Embryonic facial prominence (tissue), 1 donor: ENCODE data around the gene OR8G5.
"Not testable (repeated sequence)": the region's sequence is repeated elsewhere in the genome, so short reads cannot be mapped to it uniquely, and the experiment has no call there.

Source experiments
- DNase-seq: peaks from one replicate; pipeline ENCODE4 v3.0.0-alpha.2; 2016; ENCODE audit errors: extremely low spot score

Gene OR8G5, protein sequence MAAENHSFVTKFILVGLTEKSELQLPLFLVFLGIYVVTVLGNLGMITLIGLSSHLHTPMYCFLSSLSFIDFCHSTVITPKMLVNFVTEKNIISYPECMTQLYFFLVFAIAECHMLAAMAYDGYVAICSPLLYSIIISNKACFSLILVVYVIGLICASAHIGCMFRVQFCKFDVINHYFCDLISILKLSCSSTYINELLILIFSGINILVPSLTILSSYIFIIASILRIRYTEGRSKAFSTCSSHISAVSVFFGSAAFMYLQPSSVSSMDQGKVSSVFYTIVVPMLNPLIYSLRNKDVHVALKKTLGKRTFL

DNA sequence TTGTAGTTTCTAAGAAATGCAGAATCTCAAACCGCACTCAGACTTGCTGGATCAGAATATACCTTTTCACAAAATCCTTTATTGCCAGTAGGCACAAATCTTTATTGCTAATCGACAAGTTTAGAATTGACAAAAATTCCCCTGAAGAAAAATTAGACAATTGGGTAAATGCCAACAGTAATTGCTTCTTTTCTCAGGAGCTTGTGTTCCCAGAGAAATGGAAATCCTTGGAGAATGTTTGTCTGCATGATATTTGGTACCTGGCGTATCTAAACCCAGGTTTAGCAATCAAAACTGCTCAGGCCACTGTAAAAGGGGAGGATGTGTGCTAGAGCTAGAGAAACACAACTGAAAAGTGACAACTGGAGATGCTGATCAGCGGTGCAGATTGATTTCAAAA lies at the start of gene OR8G5:
Gene OR8G5, plus strand, starts transcription at position 301 of the 400 bp plus-strand sequence. CDS start 8,556 bp downstream, outside the sequence.
- no peak for DNase-seq

DNA sequence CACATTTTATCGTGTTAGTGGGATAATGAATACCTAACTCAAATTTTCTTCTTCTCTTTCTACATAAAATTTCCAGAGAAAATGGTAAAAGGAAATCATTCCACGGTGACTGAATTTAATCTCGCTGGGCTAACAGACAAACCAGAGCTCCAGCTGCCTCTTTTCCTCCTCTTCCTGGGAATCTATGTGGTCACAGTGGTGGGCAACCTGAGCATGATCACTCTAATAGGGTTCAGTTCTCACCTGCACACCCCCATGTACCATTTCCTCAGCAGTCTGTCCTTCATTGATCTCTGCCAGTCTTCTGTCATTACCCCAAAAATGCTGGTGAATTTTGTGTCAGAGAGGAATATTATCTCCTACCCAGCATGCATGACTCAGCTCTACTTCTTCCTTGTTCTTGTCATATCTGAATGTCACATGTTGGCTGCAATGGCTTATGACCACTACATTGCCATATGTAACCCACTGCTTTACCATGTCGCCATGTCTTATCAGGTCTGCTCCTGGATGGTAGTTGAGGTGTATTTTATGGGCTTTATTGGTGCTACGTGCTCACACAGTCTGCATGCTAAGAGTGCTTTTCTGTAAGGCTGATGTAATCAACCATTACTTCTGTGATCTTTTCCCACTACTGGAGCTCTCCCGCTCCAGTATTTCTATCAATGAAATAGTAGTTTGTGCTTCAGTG lies 48.9 kb upstream of the OR8G5 start:
- no peak for DNase-seq

DNA sequence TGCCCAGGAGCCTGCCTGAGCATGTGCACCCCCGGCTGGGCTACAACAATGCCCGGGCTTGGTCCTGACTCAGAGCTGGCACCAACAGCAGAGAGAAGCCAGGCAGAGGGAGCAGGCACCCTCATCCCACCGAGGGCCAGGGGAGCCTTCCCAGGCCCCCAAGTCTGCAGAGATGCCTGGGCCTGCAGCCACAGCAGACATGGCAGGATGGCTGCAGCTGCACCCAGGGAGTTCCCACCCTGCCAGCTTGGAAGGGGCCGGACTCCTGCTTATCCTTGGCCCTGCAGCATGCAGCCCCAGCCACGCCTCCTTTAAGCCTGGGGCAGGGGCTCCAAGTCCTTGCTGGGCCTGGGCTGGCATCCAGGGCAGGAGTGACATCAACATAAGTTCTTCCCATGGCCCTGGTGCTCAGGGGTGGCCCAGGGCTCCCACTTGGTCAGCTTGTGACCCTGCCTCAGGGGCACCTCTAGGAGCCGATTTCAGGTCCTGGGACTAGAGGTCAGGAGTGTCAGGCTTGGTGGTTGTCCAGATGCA lies 46.3 kb upstream of the OR8G5 start:
- no peak for DNase-seq

DNA sequence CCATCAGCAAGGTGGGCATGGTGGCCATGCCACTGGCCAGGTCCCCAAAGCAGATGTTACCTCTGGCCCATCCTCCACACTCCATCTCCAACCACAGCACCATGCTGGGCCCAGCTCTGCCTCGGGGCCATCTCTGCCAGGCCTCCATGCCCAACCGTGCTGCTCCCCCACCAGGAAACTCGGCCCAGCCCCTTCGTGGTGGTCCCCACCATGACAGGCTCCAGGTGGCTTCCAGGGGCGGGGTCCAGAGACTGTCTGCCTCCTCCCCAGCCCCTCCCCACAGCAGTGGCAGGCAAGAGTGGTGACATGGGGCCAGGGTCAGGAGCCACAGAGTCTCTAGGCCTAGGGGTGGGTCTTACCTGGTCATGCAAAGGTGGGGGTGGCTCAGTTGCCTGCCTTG lies 45.8 kb upstream of the OR8G5 start:
- DNase-seq, result no peak

DNA sequence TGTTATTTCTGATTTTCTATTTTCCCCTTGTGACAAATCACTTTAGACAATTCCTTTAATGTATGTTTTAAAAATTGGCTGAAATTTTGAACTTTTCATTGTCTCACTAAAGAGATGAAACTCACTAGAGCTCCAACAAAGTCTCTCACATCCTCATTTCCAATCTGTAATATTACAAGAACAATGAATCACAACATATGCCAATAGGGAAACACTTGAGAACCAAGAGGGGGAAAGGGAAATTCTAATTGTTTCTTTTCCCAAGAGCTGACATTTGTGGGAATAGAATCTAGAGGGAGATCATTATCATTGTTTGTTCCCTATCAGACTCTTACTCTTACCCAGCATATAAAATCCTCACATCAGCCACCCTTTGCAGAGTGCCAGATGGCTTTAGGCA lies 44.9 kb upstream of the OR8G5 start:
- DNase-seq, result no peak

DNA sequence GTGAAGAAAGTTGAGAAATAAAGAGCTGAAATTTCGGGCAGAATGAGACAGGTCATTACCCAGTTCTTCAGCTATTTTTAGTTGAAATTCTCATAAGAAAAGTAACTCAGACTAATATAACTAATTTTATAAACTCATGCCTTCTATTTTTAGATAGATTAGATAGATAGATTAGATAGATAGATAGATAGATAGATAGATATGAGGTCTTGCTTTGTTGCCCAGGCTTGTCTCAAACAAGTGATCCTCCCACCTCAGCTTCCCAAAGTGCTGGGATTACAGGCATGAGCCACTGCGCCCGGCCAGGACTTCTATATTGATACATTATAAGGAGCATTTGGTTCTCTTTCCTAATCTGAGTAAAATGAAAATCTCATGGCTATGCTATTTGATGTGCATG lies 42.1 kb upstream of the OR8G5 start:
- no peak for DNase-seq

DNA sequence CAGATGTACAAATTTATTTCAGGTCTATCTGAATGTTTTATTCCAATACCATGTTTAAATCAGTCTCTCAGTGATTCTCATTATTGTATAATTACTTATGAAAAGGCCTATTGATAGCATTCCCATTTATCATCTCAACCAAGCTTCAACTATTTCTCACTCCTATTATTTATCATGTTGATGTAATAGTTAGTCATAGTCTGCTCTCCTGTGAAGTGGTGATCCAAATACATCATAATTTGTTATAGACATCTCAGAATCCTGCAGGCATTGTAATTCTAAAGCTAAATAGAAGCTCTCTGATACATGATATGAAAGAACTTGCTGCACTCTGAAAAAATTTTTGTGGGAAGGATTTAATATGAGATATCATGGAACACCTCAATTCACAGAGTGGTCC lies 37.0 kb upstream of the OR8G5 start:
- DNase-seq, result no peak

DNA sequence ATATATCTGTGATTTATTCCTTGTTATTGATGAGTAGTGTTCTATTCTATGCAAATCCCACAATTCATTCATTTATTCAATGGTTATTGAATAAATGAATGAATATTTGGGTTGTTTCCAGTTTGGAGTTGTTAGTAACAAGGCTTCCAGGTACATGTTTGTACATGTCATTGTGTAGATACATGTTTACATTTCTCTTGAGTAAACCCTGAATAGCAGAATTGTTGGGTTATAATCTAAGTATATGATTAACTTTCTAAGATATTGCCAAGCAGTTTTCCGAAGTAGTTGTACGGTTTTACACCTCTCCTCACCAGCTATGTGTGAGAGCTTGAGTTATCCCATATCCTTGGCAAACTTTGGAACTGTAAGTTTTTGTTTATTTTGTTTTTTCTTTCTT lies 33.8 kb upstream of the OR8G5 start:
- DNase-seq, result no peak

DNA sequence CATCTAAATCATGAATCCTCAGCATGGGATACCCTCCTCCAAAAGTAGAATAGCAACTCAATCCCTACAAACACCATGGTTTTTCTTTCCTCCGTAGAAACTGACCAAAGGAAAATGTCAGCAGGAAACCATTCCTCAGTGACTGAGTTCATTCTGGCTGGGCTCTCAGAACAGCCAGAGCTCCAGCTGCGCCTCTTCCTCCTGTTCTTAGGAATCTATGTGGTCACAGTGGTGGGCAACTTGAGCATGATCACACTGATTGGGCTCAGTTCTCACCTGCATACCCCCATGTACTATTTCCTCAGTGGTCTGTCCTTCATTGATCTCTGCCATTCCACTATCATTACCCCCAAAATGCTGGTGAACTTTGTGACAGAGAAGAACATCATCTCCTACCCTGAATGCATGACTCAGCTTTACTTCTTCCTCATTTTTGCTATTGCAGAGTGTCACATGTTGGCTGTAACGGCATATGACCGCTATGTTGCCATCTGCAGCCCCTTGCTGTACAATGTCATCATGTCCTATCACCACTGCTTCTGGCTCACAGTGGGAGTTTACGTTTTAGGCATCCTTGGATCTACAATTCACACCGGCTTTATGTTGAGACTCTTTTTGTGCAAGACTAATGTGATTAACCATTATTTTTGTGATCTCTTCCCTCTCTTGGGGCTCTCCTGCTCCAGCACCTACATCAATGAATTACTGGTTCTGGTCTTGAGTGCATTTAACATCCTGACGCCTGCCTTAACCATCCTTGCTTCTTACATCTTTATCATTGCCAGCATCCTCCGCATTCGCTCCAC lies 31.4 kb upstream of the OR8G5 start:
- DNase-seq, result not testable (repeated sequence)

DNA sequence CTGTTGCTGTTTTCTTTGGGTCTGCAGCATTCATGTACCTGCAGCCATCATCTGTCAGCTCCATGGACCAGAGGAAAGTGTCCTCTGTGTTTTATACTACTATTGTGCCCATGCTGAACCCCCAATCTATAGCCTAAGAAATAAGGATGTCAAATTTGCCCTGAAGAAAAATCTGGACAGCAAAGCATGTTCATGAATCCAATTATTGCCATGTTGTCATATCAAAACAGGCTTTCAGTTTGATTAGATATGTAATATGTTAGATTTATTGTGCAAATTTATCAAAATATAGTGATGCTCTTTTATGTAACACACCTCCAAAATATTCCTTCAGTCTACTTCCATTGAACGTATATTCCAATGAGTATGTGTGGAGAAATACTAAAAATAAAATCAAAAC lies 30.7 kb upstream of the OR8G5 start:
- DNase-seq, result no peak

DNA sequence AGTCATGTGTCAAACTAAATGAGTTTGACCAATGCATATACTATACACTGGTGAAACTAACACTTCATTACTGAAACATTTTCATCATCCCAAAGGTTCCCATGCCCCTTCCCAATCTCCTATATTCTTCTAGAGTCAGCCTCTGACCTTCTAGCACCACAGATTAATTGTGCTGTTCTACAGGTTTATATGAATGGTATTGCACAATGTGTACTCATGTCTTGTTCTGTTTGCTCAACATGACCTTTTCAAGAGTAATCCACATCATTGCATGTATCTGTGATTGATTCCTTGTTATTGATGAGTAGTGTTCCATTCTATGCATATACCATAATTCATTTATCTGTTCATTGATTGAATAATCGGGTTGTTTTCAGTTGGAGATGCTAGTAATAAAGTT lies 22.8 kb upstream of the OR8G5 start:
- DNase-seq, result no peak

DNA sequence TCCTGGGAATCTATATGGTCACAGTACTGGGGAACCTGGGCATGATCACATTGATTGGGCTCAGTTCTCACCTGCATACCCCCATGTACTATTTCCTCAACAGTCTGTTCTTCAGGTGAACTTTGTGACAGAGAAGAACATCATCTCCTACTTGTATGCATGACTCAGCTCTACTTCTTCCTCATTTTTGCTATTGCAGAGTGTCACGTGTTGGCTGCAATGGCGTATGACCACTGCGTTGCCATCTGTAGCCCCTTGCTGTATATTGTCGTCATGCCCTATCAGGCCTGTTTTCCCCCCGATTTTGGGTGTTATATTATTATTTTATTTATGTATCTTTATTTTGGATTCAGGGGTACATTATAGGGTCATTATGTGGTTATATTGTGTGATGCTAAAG lies 17.7 kb upstream of the OR8G5 start:
- DNase-seq, result no peak

DNA sequence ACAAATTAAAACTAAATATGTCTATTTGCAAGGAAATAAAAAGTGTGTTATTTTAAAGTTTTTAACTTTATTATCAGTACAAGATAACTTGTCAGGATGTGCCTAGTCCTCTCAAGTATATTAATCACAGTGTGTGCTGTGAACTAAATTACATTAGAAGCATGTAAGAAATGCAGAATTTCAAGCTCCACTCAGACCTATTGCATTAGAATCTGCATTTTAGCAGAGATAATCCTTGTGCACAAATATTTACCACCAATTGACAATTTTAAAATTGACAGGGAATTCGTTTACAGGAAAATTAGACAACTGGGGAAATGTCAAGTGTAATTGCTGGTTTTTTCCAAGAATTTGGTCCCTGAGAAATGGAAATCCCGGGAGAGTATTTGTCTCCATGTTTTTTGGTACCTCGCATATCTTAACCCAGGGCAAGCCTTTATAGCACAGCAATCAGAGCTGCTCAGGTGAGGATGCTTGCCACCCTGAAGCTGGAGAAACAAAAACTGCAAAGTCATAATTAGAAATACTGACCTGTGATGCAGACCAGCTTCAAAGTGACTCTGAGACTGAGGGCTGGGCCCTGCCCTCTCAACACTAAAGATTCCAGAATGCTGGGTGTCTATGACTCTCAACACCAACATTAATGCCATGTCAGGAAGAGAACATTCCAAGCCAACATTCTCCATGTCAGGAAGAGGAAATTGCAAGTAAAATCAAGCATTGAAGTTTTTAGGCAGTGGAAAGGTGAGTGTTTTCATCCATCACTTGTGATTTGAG lies 15.4 kb upstream of the OR8G5 start, which contains the start of gene OR8G1:
Gene OR8G1, plus strand, starts transcription at position 475 of the 777 bp plus-strand sequence. CDS start 8,581 bp downstream, outside the sequence.
- no peak for DNase-seq

DNA sequence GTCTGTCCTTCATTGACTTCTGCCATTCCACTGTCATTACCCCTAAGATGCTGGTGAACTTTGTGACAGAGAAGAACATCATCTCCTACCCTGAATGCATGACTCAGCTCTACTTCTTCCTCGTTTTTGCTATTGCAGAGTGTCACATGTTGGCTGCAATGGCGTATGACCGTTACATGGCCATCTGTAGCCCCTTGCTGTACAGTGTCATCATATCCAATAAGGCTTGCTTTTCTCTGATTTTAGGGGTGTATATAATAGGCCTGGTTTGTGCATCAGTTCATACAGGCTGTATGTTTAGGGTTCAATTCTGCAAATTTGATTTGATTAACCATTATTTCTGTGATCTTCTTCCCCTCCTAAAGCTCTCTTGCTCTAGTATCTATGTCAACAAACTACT lies 6.3 kb upstream of the OR8G5 start:
- DNase-seq, result not testable (repeated sequence)

DNA sequence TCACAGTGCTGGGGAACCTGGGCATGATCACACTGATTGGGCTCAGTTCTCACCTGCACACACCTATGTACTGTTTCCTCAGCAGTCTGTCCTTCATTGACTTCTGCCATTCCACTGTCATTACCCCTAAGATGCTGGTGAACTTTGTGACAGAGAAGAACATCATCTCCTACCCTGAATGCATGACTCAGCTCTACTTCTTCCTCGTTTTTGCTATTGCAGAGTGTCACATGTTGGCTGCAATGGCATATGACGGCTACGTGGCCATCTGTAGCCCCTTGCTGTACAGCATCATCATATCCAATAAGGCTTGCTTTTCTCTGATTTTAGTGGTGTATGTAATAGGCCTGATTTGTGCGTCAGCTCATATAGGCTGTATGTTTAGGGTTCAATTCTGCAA lies 8.9 kb downstream of the OR8G5 start:
- not testable (repeated sequence) for DNase-seq

DNA sequence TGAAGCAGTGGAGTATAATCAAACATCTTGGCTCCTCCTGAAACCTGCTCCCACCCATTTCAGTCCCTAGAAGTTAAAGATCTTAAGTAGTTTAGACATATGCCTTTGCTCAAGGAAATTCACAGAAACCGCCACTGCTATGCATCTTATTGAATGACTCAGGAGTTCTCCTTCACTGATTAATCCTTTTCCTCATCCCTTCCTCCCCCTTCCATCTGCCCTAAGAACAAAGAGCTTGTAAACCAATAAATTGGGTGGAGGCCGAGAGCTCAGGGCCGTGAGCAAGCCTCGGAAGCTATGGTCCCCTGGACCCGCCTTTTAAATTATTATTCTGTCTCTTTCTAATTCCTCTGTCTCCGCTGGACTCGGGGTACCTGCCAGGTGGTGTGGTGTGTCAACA lies 14.7 kb downstream of the OR8G5 start:
- not testable (repeated sequence) for DNase-seq

DNA sequence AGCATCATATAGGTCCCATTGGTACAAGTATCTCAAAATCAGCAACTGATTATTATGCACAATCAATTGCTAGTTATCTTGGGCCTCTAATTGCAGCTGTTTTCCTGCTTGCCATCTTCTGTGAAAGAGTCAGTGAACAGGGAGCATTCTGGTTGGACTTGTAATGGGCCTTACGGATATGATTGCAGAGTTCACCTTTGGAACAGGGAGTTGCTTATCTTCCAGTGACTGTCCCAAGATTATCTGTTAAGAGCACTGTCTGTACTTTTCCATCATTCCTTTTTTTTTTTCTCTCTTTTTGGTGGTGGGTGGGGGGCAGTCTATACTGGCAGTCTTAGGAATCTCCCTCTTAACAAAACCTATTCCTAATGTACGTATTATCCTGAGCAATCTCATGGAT lies 17.8 kb downstream of the OR8G5 start:
- no peak for DNase-seq

DNA sequence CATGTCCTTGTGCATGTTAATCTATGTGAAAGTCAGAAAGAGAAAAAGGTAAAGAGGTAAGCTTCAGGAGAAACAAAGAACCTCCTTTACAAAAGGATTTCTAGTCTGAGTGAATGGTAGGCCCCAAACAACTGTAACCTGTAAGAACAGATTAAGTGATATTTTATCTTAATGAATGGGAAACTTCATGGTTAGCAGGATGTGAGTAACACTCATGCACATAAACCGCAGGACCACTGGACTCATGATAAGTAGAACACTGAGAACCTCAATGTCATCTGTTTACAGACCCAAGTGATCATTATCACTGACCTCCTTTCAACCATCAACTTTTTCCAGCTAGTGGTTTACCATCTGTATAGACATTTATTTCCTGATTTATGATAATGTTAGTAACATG lies 19.9 kb downstream of the OR8G5 start:
- no peak for DNase-seq

DNA sequence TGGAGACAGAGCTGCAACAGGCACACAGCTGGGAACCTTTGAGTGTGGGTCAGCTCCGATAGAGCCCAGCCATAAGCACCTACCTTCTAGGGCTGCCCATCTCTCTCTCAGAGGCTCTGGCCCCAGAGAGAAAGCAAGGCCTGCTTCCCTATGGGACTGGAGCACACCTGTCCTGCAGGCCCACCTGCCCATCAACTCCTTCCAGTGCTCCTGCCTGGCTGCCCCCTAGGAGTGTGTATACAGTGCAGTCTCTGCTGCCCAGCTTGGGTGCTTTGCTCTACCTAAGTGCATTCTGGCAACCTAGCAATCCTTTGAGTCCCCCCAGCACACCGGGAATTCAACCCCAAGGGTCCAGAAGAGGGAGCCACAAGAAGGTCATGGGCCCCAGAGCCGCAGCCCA lies 21.0 kb downstream of the OR8G5 start:
- DNase-seq, result no peak

DNA sequence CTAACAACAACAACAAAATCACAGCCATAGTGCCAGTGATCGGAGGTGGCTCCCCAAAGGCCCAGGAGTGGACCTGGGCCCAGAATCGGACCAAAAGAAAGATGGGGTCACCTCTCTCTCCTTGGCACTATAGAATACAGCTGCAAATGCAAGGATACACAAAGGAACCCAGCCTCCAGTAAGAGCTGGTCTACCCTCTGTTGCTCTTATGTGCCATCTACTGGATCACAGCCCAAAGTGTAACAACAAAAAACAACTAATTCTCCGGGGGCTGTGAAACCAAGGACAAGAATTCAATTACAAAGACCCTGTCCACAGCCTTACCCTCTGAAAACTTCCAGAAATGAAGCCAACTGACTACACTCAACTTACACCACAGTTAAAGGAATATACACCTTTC lies 21.6 kb downstream of the OR8G5 start:
- no peak for DNase-seq

DNA sequence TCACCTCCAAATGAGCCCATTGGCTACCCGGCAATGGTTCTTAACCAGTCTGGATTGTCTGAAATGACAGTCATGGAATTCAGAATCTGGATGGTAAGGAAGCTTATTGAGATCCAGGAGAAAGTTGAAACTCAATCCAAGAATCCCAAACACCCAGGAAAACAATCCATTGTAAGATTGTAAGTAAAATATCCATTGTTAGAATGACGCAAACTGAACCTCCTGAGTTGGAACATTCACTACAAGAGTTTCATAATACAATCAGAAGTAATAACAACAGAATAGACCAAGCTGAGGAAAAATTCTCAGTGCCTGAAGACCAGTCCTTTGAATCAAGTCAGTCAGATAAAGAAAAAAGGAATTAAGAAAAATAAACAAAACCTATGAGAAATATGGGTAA lies 22.1 kb downstream of the OR8G5 start:
- no peak for DNase-seq
